HCT116 (cell line): ENCODE data around the gene CAMTA2. TPM values are rescaled to one million over a fixed set of nuclear protein-coding genes. Genes with fewer than 3 reads are reported as not detected.
"Not testable (repeated sequence)": the region's sequence is repeated elsewhere in the genome, so short reads cannot be mapped to it uniquely, and the experiment has no call there.

Experiments used
- ATAC-seq: fragments of 200-7000 bp; cut with Tn5 transposase; 2 replicates; pipeline ENCODE4 v1.9.1; 2020; ENCODE audit warnings: mild to moderate bottlenecking, moderate library complexity
- BruUV-seq: library from RNA; stranded (reverse); fragments of 400-500 nt; replicated peaks from 2 replicates; lab custom pipeline; 2021; lab: Mats Ljungman, UMichigan
- CTCF ChIA-PET: fragments of 300-600 bp; sonication (Branson Sonifier 250); formaldehyde crosslinking; loops from one replicate; lab custom pipeline; 2021; ENCODE audit warnings: antibody characterized with exemption; lab: Charles Lee
- POLR2A ChIA-PET: fragments of 300-600, 350-600 bp; sonication (Branson Sonifier 250); formaldehyde crosslinking; loops from one replicate; lab custom pipeline; 2021; ENCODE audit warnings: antibody characterized with exemption; lab: Charles Lee
- RAD21 ChIA-PET, 2 experiments: fragments of 300-600 bp; sonication (Branson Sonifier 250); formaldehyde crosslinking; loops; one replicate each; lab custom pipeline; 2023; ENCODE audit warnings: low total read pairs in 2 of 2; ENCODE audit not compliant: uncharacterized antibody in 2 of 2, unreplicated experiment in 2 of 2, low non-redundant PET in 1 of 2; lab: Charles Lee
- DNase-seq: peaks from one replicate; pipeline ENCODE4 v3.0.0-alpha.2; 2010; ENCODE audit warnings: low read depth, low spot score
- H2AFZ ChIP-seq: fragments of 200-600 bp; shearing (Covaris generic), sonication (generic); 2 replicates; pipeline ENCODE4 v1.6.1; 2017; ENCODE audit warnings: low read depth, mixed run types, mixed read lengths, antibody characterized with exemption, low read length; ENCODE audit not compliant: poor library complexity, severe bottlenecking
- H3K27ac ChIP-seq: 2 replicates; pipeline ENCODE4 v1.5.1; 2012; ENCODE audit warnings: low read depth, low read length
- H3K27me3 ChIP-seq: fragments of 200-600 bp; sonication (generic); 2 replicates; pipeline ENCODE4 v1.6.1; 2016; ENCODE audit warnings: mixed run types, low read length, mixed read lengths; ENCODE audit not compliant: insufficient read depth
- H3K36me3 ChIP-seq, 2 experiments: fragments of 200-500 bp in 1 of 2; fragments of 200-600 bp in 1 of 2; sonication (Bioruptor generic) in 1 of 2; sonication (generic) in 1 of 2; 2 replicates each; pipeline versions ENCODE4 v1.5.1 to v1.6.1; 2014 to 2016; ENCODE audit warnings: low read length in 2 of 2, inconsistent platforms in 1 of 2, mixed read lengths in 1 of 2, mixed run types in 1 of 2; ENCODE audit not compliant: insufficient read depth in 2 of 2, control insufficient read depth in 1 of 2
- H3K4me1 ChIP-seq, 2 experiments: fragments of 200-600 bp in 1 of 2; sonication (generic) in 1 of 2; 2 replicates each; pipeline versions ENCODE4 v1.5.1 to v1.6.1; 2012 to 2017; ENCODE audit warnings: low read length in 2 of 2, inconsistent platforms in 1 of 2, mild to moderate bottlenecking in 1 of 2, mixed read lengths in 1 of 2, mixed run types in 1 of 2, moderate library complexity in 1 of 2; ENCODE audit not compliant: insufficient read depth in 2 of 2, control insufficient read depth in 1 of 2
- H3K4me2 ChIP-seq: fragments of 200-600 bp; sonication (generic); 2 replicates; pipeline ENCODE4 v1.6.1; 2017; ENCODE audit warnings: mixed run types, low read length, mixed read lengths
- H3K4me3 ChIP-seq, 2 experiments: fragments of 200-600 bp in 1 of 2; sonication (generic) in 1 of 2; replicated peaks in 1 of 2; 2 replicates each; pipeline ENCODE4 v1.5.1; 2011 to 2016; ENCODE audit warnings: low read length in 2 of 2, control low read depth in 1 of 2, low read depth in 1 of 2, mild to moderate bottlenecking in 1 of 2, mixed read lengths in 1 of 2, mixed run types in 1 of 2
- H3K79me2 ChIP-seq: fragments of 200-600 bp; sonication (generic); 2 replicates; pipeline ENCODE4 v1.6.1; 2017; ENCODE audit warnings: mild to moderate bottlenecking, mixed run types, low read length, moderate library complexity, mixed read lengths; ENCODE audit not compliant: insufficient read depth
- H3K9ac ChIP-seq: fragments of 200-600 bp; sonication (generic); 2 replicates; pipeline ENCODE4 v1.6.1; 2016; ENCODE audit warnings: low read length, mixed read lengths
- H3K9me2 ChIP-seq: fragments of 200-600 bp; sonication (generic), shearing (Covaris generic); 2 replicates; pipeline ENCODE4 v1.6.1; 2017; ENCODE audit warnings: mixed run types, mild to moderate bottlenecking, moderate library complexity; ENCODE audit not compliant: insufficient read depth
- H3K9me3 ChIP-seq, 2 experiments: fragments of 200-500 bp in 1 of 2; fragments of 200-600 bp in 1 of 2; sonication (Bioruptor generic) in 1 of 2; sonication (generic) in 1 of 2; 2 replicates each; pipeline ENCODE4 v1.6.1; 2014 to 2017; ENCODE audit warnings: low read length in 2 of 2, mixed read lengths in 2 of 2, inconsistent platforms in 1 of 2, low read depth in 1 of 2, mild to moderate bottlenecking in 1 of 2, mixed run types in 1 of 2, moderate library complexity in 1 of 2; ENCODE audit not compliant: control insufficient read depth in 1 of 2, insufficient read depth in 1 of 2
- H4K20me1 ChIP-seq: fragments of 200-600 bp; sonication (generic), shearing (Covaris generic); 2 replicates; pipeline ENCODE4 v1.6.1; 2017; ENCODE audit warnings: mixed run types, mild to moderate bottlenecking, moderate library complexity; ENCODE audit not compliant: insufficient read depth
- CBX3 ChIP-seq: IDR thresholded peaks from 2 replicates; pipeline ENCODE4 v1.6.1; 2012; ENCODE audit warnings: low read depth
- EZH2 ChIP-seq: fragments of 200-600 bp; sonication (generic); IDR thresholded peaks from 2 replicates; pipeline ENCODE4 v1.6.1; 2017; ENCODE audit warnings: antibody characterized with exemption, mixed run types
- POLR2A ChIP-seq: IDR thresholded peaks from 2 replicates; pipeline ENCODE4 v1.7.0; 2011; ENCODE audit warnings: borderline replicate concordance; ENCODE audit not compliant: insufficient read depth, insufficient read length; ENCODE audit errors: extremely low read depth
- SRF ChIP-seq: IDR thresholded peaks from 2 replicates; pipeline ENCODE4 v1.6.1; 2012; ENCODE audit warnings: low read depth
- ZBTB33 ChIP-seq: IDR thresholded peaks from 2 replicates; pipeline ENCODE4 v1.6.1; 2011; ENCODE audit warnings: mild to moderate bottlenecking, low read length, moderate library complexity; ENCODE audit not compliant: insufficient replicate concordance; ENCODE audit errors: extremely low read depth
- ZFX ChIP-seq: fragments of 450-650 bp; IDR thresholded peaks from 2 replicates; pipeline ENCODE4 v1.6.1; 2017
- ZNF274 ChIP-seq: fragments of 200-500 bp; sonication (Bioruptor generic); IDR thresholded peaks from 2 replicates; pipeline ENCODE4 v1.6.1; 2014; ENCODE audit warnings: mild to moderate bottlenecking, low read depth, low read length, inconsistent platforms
- intact Hi-C: fragments of 100-400 bp; cut with micrococcal nuclease; formaldehyde crosslinking; loops from 2 replicates; pipeline ENCODE4 v1.10.0; 2022
- total RNA-seq: library from RNA; stranded (reverse); gene quantifications from one replicate; pipeline ENCODE4 v1.2.1, GENCODE V29; 2021; ENCODE audit not compliant: unreplicated experiment

The CAMTA2 gene
- total RNA-seq, 1 experiment from 2014 or later, result 37.8 TPM

GRCh38 chr17:5031365-5032082 is 44.0 kb upstream of the CAMTA2 start (continued):
- TF ChIP-seq ZBTB33 (no peak), CBX3 (no peak), EZH2 (no peak), ZNF274 (no peak), ZFX (no peak), POLR2A (no peak), SRF (no peak)

- H4K20me1 ChIP-seq, POLR2A ChIA-PET, H3K9me3 ChIP-seq, intact Hi-C loops, H3K9ac ChIP-seq, H3K9me2 ChIP-seq, H2AFZ ChIP-seq, H3K4me2 ChIP-seq, RAD21 ChIA-PET, H3K27ac ChIP-seq, H3K27me3 ChIP-seq, H3K4me3 ChIP-seq, H3K36me3 ChIP-seq, ATAC-seq, H3K79me2 ChIP-seq, BruUV-seq, DNase-seq: not testable (repeated sequence)
- peaks cover 3 to 11% of the 10 kb centered on the region in 2 experiments; a peak in 3 of 4 replicates for H3K4me1 ChIP-seq
- CTCF ChIA-PET, result interaction anchor here (0.6 to 1.2 kb wide), 3 partner anchors 32 to 913 kb away, joined by 3 to 4 read pairs (median 3); no protein-coding TSS in a partner anchor
These were observed 42.7 kb upstream of the CAMTA2 start for GRCh38 chr17:5030168-5030567.
